Nucleus accumbens (tissue), 56 donors: ENCODE data around the gene SPRR3.

Experiments used
- DNase-seq, 56 donors: peaks; one replicate each; lab custom pipeline; 2025; lab: John Stamatoyannopoulos, UW

SPRR3 gene

DNA sequence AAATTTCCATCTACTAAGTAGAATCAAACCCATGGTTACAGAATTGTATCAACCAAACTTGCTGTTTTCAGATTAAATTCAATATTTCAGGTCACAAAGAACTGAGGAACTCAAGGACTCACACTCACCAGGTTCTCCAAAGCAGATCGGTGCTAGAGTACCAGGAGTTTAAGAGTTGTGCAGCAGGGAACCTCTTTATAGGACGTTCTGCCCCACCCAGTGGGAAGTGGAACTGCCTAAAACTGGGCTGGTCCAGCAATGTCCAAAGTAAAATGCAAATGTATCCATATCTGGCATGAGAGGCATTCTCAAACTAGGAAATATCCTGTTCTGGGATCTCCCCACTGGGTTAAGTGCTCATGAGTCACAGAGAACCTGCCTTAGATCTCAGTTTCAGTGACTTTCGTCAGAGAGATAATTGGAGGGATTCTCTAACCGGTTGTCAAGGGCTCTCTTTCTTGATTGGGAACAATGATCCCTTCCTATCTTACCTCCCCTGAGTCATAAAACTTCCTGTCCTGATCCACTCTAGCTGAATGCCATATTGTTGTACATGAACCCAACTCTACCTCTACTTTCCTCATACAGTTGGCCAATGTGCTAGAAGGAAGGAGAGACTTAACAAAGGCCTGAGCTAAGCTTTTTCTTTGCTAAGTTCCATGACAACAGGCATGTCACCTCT is 39.5 kb downstream of the SPRR3 start, which contains the start of gene SPRR2D:
Gene SPRR2D, minus strand, starts transcription at position 171 of the 682 bp plus-strand sequence. CDS start 774 bp downstream, outside the sequence.
- DNase-seq: no peak

DNA sequence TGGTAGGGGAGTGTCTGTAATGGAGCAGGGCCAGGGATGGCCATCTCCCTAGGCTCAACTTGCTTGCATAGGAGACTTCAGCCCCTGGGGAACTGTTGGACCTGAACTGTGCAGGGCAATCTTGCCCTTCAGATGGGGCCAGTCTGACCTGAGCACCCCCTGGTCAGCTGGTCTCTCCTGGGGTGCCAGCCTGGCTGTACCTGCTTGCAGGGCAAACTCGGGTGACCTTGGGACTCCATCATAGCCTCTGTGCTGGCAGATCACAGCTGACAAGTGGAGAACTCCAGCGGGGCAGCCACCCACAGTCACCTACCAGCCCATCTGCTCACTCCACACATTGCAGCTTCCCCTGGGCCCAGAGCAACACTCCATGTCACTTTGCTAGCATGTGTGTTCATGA is 47.7 kb downstream of the SPRR3 start:
- no peak for DNase-seq
